T-helper 1 cell treated with Interleukin-12 subunit alpha and Interleukin-12 subunit beta and Interleukin-4 antibody, amounts not matched to agents 30 ng/mL and 1 ng/mL, for 36 hours (primary cell): ENCODE data around the gene ERCC5. TPM values are rescaled to one million over a fixed set of nuclear protein-coding genes. Genes with fewer than 3 reads are reported as not detected.

Source experiments
- intact Hi-C: fragments of 100-400 bp; cut with micrococcal nuclease; formaldehyde crosslinking; loops from one replicate; pipeline ENCODE4 v1.15.1; 2024
- total RNA-seq: library from RNA; stranded (reverse); gene quantifications from 2 replicates; pipeline ENCODE4 v1.2.3, GENCODE V29; 2022

ERCC5 gene
- 60.7 and 60.9 TPM in 2 replicates for total RNA-seq

GRCh38 chr13:102845630-102846260, at the start of gene ERCC5:
TSS of gene ERCC5 (plus strand) at chr13:102846032. CDS start at chr13:102846267, 235 bp downstream.
- intact Hi-C loops, result loop anchor here (1.0 to 5.0 kb wide), 9 partner anchors 25 to 1218 kb away; partner anchors contain the start of genes TEX30 and TPP2

DNA sequence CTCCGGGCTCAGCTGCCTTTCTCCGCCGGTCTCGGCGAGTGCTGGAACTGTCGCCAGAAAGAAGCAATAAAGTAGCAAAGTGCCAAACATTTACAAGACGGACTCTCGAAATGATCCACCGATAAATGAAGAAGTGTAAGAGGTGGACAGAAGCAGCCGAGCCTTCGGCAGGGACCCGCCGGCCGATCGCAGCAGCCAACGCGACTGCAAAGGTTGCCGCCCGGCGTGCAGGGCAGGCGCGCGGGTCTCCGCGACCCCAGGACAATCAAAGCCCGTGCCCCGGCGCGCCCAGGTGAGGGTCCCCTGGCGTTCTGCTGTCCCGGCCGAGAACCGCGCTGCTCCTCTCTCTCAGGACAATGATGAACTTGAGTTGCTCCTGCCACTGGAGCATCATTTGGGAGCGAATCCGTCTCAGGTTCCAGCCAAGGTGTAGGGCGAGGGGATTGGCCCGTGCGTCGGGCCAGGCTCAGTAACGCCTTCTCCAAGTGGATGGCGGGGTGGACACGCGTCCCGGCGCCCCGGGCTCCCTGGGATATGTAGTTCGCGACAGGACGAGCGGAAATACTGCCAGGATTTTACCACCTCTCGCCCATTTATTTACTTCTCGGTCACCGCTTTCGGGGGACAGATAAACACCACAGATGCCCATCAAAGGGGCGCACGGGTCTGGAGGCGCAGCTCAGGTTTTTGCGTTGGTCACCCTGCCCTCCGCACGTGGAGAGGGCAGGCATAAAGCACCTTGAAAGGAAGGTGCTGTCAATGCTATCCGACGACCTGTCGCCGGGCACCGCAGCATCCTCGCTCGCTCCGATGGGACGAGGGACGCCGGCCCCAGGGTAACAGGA, 47.0 kb upstream of the ERCC5 start, which contains the start of the genes BIVM and POGLUT2:
TSS of gene BIVM (plus strand) at position 539 of the 845 bp plus-strand sequence. CDS start 8,149 bp downstream, outside the sequence.
TSS of gene POGLUT2 (minus strand) at position 396 of the 845 bp plus-strand sequence. CDS start at position 90, 306 bp downstream.
- intact Hi-C loops, result loop anchor here (1.0 to 2.0 kb wide), 4 partner anchors 20 to 405 kb away; partner anchors contain the start of gene TPP2

DNA sequence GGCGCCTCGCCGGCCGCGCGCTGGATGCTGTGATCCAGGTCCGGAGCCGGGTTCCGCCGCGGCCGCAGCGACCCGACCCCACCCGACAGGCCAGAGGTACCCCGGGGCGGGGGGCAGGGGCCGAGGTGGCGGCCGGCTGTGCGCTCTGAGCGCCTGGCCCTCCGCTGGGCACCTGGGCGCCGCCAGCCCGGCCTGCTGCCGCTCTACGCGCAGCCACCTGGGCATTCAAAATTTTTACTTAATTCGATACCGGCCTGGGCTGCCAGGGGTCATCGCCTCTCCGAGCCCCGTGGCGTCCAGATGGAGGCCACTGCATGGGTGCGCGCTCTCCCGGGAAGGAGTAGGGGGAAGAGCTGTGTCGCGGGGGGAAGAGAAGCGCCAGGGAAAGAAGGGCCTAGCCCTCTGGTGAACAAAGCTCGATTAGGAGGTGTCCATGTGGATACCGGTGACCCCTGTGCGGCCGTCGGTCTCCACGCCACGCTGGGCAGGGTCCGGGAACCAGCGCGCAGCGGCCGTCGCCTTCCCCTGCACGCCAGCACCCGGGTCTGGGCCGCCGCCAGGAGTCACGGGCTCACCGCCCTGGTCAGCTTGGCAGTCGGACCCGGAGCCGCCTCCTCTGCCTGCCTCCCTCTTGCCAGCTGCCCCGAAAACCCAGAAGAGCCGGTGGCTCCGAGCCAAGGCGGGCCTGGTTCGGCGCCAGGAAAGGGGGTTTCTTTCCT, 46.2 kb upstream of the ERCC5 start:
- intact Hi-C loops, result loop anchor here (1.0 to 2.0 kb wide), 9 partner anchors 20 to 405 kb away; partner anchors contain the start of genes TEX30 and TPP2

- intact Hi-C loops, result loop anchor here (1.0 kb wide), 5 partner anchors 27 to 220 kb away; partner anchors contain the start of gene TEX30
Observed at GRCh38 chr13:102800145-102801041, 45.4 kb upstream of the ERCC5 start.

- intact Hi-C loops, result no loop called here
Observed at GRCh38 chr13:102805680-102806079, 40.2 kb upstream of the ERCC5 start.

DNA sequence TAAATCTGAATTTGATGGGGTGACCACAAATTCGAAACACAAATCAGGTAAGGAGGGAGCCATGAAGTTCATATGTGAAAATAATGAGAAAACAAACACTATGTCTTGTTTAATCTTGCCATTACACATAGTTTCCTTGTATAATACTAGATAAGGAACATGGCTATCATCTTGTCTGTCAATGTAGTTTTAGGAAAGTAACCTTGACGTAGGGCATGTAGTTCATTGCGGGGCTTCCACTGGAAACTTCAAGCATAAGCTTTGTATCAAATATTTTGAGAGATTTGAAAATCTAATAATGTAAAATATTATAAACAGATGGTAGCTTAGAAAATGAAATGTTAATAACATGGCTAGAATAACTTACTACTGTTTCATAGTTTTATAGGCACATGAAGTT, 38.1 kb upstream of the ERCC5 start:
- intact Hi-C loops, result no loop called here

DNA sequence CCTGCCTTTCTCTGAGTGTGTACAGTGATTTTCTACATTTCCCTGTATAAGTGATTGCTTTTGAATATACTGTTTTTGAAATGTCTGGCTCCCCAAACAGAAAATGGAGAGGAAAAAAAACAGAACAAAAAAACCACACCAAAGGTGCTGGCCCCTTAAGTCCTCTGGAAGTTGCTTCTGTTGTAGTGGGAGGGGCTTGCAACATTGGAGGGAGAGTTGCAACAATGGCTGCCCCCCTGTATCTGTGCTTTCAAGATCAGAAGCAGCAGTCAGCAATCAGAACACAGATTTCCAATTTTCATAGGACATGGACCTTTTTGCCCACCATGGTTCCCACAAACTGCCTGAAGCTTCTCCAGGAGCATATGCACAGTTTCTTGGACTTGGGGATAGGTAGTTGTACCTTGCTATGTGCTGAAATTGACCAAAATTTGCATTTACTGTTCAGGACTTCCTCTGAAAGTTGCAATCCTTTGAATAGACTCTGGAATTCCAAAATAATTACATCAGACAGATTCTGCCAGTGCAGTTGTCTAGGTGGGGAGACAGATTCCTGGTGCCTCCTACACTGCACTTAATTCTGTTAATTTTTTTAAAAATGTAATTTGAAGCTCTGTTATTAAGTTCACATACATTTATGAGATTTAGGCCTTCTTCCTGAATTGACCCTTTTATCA, 33.1 kb upstream of the ERCC5 start:
- intact Hi-C loops, result loop anchor here (5.0 kb wide), 1 partner anchor 40 kb away; the partner anchor contains the start of gene TEX30

DNA sequence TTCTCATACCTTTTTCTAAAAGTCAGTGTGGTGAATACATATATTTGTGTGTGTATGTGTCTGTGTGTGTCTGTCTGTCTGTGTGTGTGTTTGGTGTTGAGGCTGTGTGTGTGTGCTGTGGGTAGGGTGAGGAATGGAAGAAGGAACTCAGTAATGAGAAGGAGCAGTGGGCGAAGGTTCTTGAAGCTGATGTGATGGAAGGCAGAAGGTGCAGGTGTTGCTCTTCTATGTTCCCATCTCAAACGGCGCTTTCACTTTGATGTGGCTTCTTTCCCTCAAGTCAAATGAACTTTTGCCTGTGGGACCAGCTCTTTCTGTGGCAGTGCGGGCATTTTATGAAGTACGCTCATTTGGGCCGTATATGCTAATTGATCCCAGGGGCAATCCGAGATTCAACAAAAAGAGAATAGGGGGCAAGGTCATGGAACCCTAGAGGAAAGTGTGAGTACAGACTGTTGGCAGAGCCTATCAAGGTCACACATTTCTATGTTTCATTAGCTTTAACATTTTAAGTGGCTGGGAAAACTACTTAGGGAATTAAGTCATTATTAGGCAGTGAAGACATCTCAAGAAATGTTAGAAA, 31.7 kb upstream of the ERCC5 start:
- intact Hi-C loops, result loop anchor here (5.0 kb wide), 1 partner anchor 42 kb away; the partner anchor contains the start of gene TEX30

- intact Hi-C loops, result loop anchor here (1.0 to 5.0 kb wide), 2 partner anchors 9 to 42 kb away; partner anchors contain the start of gene TEX30
Observed at GRCh38 chr13:102814793-102815192, 31.0 kb upstream of the ERCC5 start.

DNA sequence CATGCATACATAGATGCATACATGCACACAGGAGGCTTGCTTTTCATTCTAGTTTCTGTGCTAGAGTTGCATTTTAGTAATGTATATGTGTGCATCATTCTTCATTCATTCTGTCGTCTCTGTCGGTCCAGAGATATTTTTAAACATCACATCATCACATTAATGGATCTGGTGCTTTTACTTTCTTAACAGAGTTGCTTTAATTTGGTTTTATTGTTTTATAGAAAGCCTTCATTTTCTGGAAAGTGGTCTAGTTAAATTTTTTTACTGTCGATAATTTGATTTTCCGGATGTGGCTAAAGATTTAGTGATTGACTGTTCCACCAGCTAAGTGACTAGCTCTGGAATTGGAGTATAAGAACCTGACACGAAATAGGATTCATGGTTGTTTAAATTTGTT, 30.0 kb upstream of the ERCC5 start:
- intact Hi-C loops, result loop anchor here (1.0 kb wide), 1 partner anchor 8 kb away; no protein-coding TSS in a partner anchor

DNA sequence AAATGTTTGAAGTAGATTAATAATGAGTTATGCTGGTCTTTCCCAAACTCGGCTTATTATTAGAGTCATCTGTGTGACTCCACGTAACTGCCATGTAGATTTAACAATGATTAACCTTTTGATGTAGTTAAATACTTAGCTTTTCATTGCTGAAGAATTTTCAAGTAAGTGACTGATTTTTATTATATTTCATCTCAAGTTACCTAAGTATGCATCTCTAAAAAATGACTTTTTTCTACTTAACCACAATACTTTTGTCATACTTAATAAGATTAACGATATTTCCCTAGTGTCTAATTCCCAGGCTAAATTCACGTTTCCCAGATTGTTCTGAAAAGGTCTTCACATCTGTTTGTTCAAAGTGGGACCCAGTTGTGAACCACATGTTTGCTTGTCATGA, 29.1 kb upstream of the ERCC5 start:
- intact Hi-C loops, result no loop called here

DNA sequence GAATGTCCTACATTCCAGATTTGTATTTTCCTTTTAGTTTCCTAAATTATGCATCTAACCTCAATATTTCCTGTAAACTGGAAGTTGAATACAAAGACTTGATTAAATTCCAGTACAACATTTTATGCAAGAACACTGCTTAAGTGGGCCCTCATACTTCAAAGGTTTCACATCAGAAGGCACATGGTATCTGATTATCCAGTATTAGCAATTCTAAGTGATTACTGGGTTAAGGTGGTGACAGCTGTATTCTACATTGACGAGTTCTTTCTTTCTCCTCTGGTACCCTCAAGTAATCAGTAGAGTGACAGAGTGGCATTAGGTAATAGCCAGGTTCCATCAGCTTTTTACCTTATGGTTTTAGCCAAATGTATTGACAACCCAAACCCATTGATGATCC, 28.6 kb upstream of the ERCC5 start:
- intact Hi-C loops, result no loop called here

DNA sequence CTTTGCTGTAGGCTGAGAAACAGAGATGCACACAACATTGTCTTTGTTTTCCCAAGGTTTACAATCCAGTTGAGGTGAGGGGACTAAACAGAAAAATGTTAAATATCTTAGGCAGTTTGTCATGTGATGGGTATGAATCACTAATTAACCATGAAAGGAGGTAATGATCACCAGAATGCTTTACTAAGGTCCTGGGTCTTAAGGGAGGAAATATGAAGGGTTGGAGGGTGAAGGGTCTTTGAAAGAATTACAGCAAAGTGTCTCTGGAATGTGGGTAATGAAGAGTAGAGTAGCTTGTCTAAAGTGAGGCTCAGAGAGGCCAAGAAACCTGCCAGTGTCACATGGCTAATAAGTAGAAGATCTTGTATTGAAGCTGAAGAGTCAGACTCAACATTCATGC, 27.9 kb upstream of the ERCC5 start:
- intact Hi-C loops, result no loop called here

DNA sequence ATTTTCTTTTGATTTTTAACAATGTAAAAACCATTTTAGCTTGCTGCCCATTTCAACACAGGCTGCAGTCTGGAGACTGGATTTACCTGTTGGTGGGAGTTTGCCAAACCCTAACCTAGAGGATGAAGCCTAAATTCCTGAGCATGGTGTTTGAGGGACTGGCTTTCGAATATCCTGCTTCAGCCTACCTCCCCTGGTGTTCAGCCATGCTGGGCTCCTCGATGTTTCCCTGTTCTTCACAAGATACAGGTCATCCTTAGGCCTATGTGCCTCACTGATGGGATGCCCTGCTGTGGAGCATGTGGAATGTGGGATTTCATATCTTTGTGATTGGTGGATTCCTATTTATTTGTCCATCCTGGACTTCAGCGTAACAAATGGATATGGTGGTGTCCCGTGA, 20.4 kb upstream of the ERCC5 start:
- intact Hi-C loops, result no loop called here

GRCh38 chr13:102825921-102826706, 19.7 kb upstream of the ERCC5 start:
- intact Hi-C loops, result no loop called here

GRCh38 chr13:102830646-102831045, 15.2 kb upstream of the ERCC5 start:
- intact Hi-C loops, result no loop called here

GRCh38 chr13:102836471-102836870, 9.4 kb upstream of the ERCC5 start:
- intact Hi-C loops, result no loop called here

- intact Hi-C loops, result no loop called here
Observed at GRCh38 chr13:102838273-102838672, 7.6 kb upstream of the ERCC5 start.
